OCI-LY1 (cell line): Measurements from ENCODE around the gene SCAP.

Source experiments
- H2AFZ ChIP-seq: fragments of 200-600 bp; sonication (generic), shearing (Covaris generic); 2 replicates; pipeline ENCODE4 v1.6.0; 2014; ENCODE audit warnings: antibody characterized with exemption, mild to moderate bottlenecking, low read length
- H3F3A ChIP-seq: fragments of 200-600 bp; sonication (generic), shearing (Covaris generic); 2 replicates; pipeline ENCODE4 v1.6.0; 2014; ENCODE audit warnings: mild to moderate bottlenecking, antibody characterized with exemption, low read length, moderate library complexity; ENCODE audit not compliant: insufficient read depth
- H3K27ac ChIP-seq: fragments of 200-600 bp; sonication (generic); 2 replicates; pipeline ENCODE4 v1.5.1; 2014; ENCODE audit warnings: low read length, mixed run types, mild to moderate bottlenecking, low read depth; ENCODE audit not compliant: poor library complexity, severe bottlenecking
- H3K27me3 ChIP-seq: fragments of 200-600 bp; sonication (generic); 2 replicates; pipeline ENCODE4 v1.6.0; 2014; ENCODE audit warnings: antibody characterized with exemption, mild to moderate bottlenecking, low read length, moderate library complexity; ENCODE audit not compliant: insufficient read depth
- H3K36me3 ChIP-seq: fragments of 200-600 bp; sonication (generic); 2 replicates; pipeline ENCODE4 v1.6.1; 2014; ENCODE audit warnings: mild to moderate bottlenecking, antibody characterized with exemption, low read length, moderate library complexity, mixed read lengths; ENCODE audit not compliant: insufficient read depth
- H3K4me1 ChIP-seq: fragments of 200-600 bp; sonication (generic); 2 replicates; pipeline ENCODE4 v1.5.1; 2014; ENCODE audit warnings: mild to moderate bottlenecking, low read length, moderate library complexity; ENCODE audit not compliant: insufficient read depth, severe bottlenecking
- H3K4me2 ChIP-seq: fragments of 200-600 bp; sonication (generic), shearing (Covaris generic); 2 replicates; pipeline ENCODE4 v1.6.1; 2014; ENCODE audit warnings: low read length
- H3K4me3 ChIP-seq: fragments of 200-600 bp; sonication (generic); 2 replicates; pipeline ENCODE4 v1.5.1; 2014; ENCODE audit warnings: low read length, low read depth, mild to moderate bottlenecking, mixed read lengths; ENCODE audit not compliant: poor library complexity, severe bottlenecking
- H3K79me2 ChIP-seq: fragments of 200-600 bp; shearing (Covaris generic); 2 replicates; pipeline ENCODE4 v1.6.1; 2016; ENCODE audit warnings: mixed run types, low read length, mixed read lengths; ENCODE audit not compliant: insufficient read depth
- H3K9ac ChIP-seq: fragments of 200-600 bp; sonication (generic), shearing (Covaris generic); 2 replicates; pipeline ENCODE4 v1.6.1; 2014; ENCODE audit warnings: mild to moderate bottlenecking, low read length, mixed read lengths
- H3K9me2 ChIP-seq: fragments of 200-600 bp; sonication (generic), shearing (Covaris generic); 2 replicates; pipeline ENCODE4 v1.6.1; 2014; ENCODE audit warnings: low read depth, mild to moderate bottlenecking, low read length, mixed read lengths
- H3K9me3 ChIP-seq: fragments of 200-600 bp; shearing (Covaris generic); 2 replicates; pipeline ENCODE4 v1.6.1; 2014; ENCODE audit warnings: low read length, mixed read lengths
- H4K20me1 ChIP-seq: fragments of 200-600 bp; sonication (generic), shearing (Covaris generic); 2 replicates; pipeline ENCODE4 v1.6.0; 2016; ENCODE audit warnings: mild to moderate bottlenecking, low read length; ENCODE audit not compliant: insufficient read depth
- EZH2 ChIP-seq: fragments of 200-600 bp; sonication (generic), shearing (Covaris generic); IDR thresholded peaks from 2 replicates; pipeline ENCODE4 v1.8.0; 2017; ENCODE audit warnings: borderline replicate concordance, mixed run types, mild to moderate bottlenecking, antibody characterized with exemption, low read length, moderate library complexity, mixed read lengths
- TF ChIP-seq, protein P1 (sequence below): fragments of 200-600 bp; sonication (generic), shearing (Covaris generic); IDR thresholded peaks from 2 replicates; pipeline ENCODE4 v1.5.1; 2017; ENCODE audit warnings: mild to moderate bottlenecking, antibody characterized with exemption, low read length, moderate library complexity, mixed read lengths

The SCAP gene

DNA sequence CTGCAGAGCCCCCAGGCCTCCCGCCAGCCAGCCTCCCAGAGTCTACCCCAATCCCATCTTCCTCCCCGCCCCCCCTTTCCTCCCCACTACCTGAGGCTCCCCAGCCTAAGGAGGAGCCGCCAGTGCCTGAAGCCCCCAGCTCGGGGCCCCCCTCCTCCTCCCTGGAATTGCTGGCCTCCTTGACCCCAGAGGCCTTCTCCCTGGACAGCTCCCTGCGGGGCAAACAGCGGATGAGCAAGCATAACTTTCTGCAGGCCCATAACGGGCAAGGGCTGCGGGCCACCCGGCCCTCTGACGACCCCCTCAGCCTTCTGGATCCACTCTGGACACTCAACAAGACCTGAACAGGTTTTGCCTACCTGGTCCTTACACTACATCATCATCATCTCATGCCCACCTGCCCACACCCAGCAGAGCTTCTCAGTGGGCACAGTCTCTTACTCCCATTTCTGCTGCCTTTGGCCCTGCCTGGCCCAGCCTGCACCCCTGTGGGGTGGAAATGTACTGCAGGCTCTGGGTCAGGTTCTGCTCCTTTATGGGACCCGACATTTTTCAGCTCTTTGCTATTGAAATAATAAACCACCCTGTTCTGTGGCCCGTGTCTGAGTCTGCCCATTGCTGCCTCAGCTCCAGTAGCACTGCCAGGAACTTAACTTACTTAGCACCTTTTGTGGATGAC is 62.8 kb downstream of the SCAP start:
- Histone ChIP-seq H4K20me1 (no peaks in the 10 kb centered on the region), H3K9me3 (no peaks in the 10 kb centered on the region), H3K27me3 (no peaks in the 10 kb centered on the region), H3K36me3 (peaks cover 82% of the 10 kb centered on the region), H2AFZ (no peak overlapping the region), H3K4me3 (no peak overlapping the region), H3F3A (no peaks in the 10 kb centered on the region), H3K4me2 (no peak overlapping the region), H3K4me1 (no peaks in the 10 kb centered on the region), H3K27ac (no peak overlapping the region), H3K9ac (no peak overlapping the region), H3K9me2 (no peaks in the 10 kb centered on the region), H3K79me2 (no peaks in the 10 kb centered on the region)
- TF ChIP-seq, protein P1, sequence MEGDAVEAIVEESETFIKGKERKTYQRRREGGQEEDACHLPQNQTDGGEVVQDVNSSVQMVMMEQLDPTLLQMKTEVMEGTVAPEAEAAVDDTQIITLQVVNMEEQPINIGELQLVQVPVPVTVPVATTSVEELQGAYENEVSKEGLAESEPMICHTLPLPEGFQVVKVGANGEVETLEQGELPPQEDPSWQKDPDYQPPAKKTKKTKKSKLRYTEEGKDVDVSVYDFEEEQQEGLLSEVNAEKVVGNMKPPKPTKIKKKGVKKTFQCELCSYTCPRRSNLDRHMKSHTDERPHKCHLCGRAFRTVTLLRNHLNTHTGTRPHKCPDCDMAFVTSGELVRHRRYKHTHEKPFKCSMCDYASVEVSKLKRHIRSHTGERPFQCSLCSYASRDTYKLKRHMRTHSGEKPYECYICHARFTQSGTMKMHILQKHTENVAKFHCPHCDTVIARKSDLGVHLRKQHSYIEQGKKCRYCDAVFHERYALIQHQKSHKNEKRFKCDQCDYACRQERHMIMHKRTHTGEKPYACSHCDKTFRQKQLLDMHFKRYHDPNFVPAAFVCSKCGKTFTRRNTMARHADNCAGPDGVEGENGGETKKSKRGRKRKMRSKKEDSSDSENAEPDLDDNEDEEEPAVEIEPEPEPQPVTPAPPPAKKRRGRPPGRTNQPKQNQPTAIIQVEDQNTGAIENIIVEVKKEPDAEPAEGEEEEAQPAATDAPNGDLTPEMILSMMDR: no peak
- TF ChIP-seq EZH2: no peak

- peaks cover 81% of the 10 kb centered on the region for H3K36me3 ChIP-seq
- no peak overlapping the region for H3K4me3 ChIP-seq
- H3K9me3 ChIP-seq: no peaks in the 10 kb centered on the region
- H3F3A ChIP-seq: no peaks in the 10 kb centered on the region
- no peaks in the 10 kb centered on the region for H3K79me2 ChIP-seq
- H4K20me1 ChIP-seq: no peaks in the 10 kb centered on the region
- no peak overlapping the region for H3K27ac ChIP-seq
- no peak overlapping the region for H2AFZ ChIP-seq
- H3K27me3 ChIP-seq: no peaks in the 10 kb centered on the region
- no peaks in the 10 kb centered on the region for H3K9me2 ChIP-seq
- H3K4me2 ChIP-seq: no peak overlapping the region
- H3K9ac ChIP-seq: no peak overlapping the region
- TF ChIP-seq, protein P1: no peak
- no peak for TF ChIP-seq EZH2
- no peaks in the 10 kb centered on the region for H3K4me1 ChIP-seq
These were observed 63.3 kb downstream of the SCAP start for GRCh38 chr3:47412453-47412756.

- peaks cover 81% of the 10 kb centered on the region for H3K36me3 ChIP-seq
- H3K9me3 ChIP-seq: no peaks in the 10 kb centered on the region
- H3K9ac ChIP-seq: no peak overlapping the region
- TF ChIP-seq EZH2: no peak
- TF ChIP-seq, protein P1: no peak
- no peak overlapping the region for H2AFZ ChIP-seq
- H3F3A ChIP-seq: no peaks in the 10 kb centered on the region
- H3K27me3 ChIP-seq: no peaks in the 10 kb centered on the region
- no peak overlapping the region for H3K4me3 ChIP-seq
- H4K20me1 ChIP-seq: no peaks in the 10 kb centered on the region
- no peaks in the 10 kb centered on the region for H3K9me2 ChIP-seq
- H3K79me2 ChIP-seq: no peaks in the 10 kb centered on the region
- no peak overlapping the region for H3K27ac ChIP-seq
- no peak overlapping the region for H3K4me2 ChIP-seq
- H3K4me1 ChIP-seq: no peaks in the 10 kb centered on the region
These were observed 63.9 kb downstream of the SCAP start for GRCh38 chr3:47411696-47412452.
